GM12878 (cell line): Measurements from ENCODE around the gene PPP2R5A.

Source experiments
- CHD2 ChIP-seq: IDR thresholded peaks from 2 replicates; pipeline ENCODE4 v1.6.1; 2011; ENCODE audit warnings: low read depth, low read length, improper control_type of control experiment, borderline replicate concordance
- EGR1 ChIP-seq, 2 experiments: IDR thresholded peaks; 1 replicate in 1 of 2; 2 replicates in 1 of 2; pipeline ENCODE4 v1.6.1; 2011 to 2012; ENCODE audit warnings: low read depth in 2 of 2, low read length in 2 of 2, borderline replicate concordance in 1 of 2, mild to moderate bottlenecking in 1 of 2, moderate library complexity in 1 of 2
- EZH2 ChIP-seq: IDR thresholded peaks from 2 replicates; pipeline ENCODE4 v1.6.1; 2012; ENCODE audit warnings: low read depth, mild to moderate bottlenecking, control low read depth, inconsistent platforms, low read length, borderline replicate concordance; ENCODE audit not compliant: control insufficient read depth
- IRF4 ChIP-seq: IDR thresholded peaks from 2 replicates; pipeline ENCODE4 v1.6.1; 2011; ENCODE audit warnings: low read depth, low read length
- JUND ChIP-seq: IDR thresholded peaks from 2 replicates; pipeline ENCODE4 v1.6.1; 2012; ENCODE audit warnings: low read depth, mild to moderate bottlenecking, low read length, improper control_type of control experiment, moderate library complexity
- KDM1A ChIP-seq: fragments of 200-600 bp; sonication (generic); IDR thresholded peaks from 2 replicates; pipeline ENCODE4 v1.6.1; 2016; ENCODE audit warnings: borderline replicate concordance
- POLR2A ChIP-seq: IDR thresholded peaks from 2 replicates; pipeline ENCODE4 v1.6.1; 2011; ENCODE audit warnings: low read depth, mild to moderate bottlenecking, low read length
- POLR2AphosphoS5 ChIP-seq: IDR thresholded peaks from 2 replicates; pipeline ENCODE4 v1.6.1; 2011; ENCODE audit warnings: mild to moderate bottlenecking, low read length, inconsistent platforms
- RAD21 ChIP-seq: IDR thresholded peaks from 2 replicates; pipeline ENCODE4 v1.6.1; 2011; ENCODE audit warnings: mild to moderate bottlenecking, low read depth, low read length, moderate library complexity; ENCODE audit not compliant: insufficient read depth
- RFX5 ChIP-seq: IDR thresholded peaks from 2 replicates; pipeline ENCODE4 v1.6.1; 2011; ENCODE audit warnings: low read depth, low read length, improper control_type of control experiment
- ZNF274 ChIP-seq: IDR thresholded peaks from one replicate; pipeline ENCODE4 v1.8.0; 2011; ENCODE audit not compliant: insufficient read length, insufficient read depth
- TF ChIP-seq, protein P1 (sequence below), 3 experiments: IDR thresholded peaks in 2 of 3; conservative IDR thresholded peaks in 1 of 3; 2 replicates each; pipeline ENCODE4 v1.5.1; 2011; ENCODE audit warnings: low read depth in 3 of 3, low read length in 3 of 3, mild to moderate bottlenecking in 3 of 3, control low read depth in 2 of 3, moderate library complexity in 2 of 3, inconsistent platforms in 1 of 3, mixed read lengths in 1 of 3; ENCODE audit not compliant: control insufficient read depth in 2 of 3, insufficient read depth in 1 of 3; ENCODE audit errors: extremely low read depth in 1 of 3
- TF ChIP-seq, protein P2 (sequence below): IDR thresholded peaks from 2 replicates; pipeline ENCODE4 v1.6.1; 2011; ENCODE audit warnings: borderline replicate concordance, low read depth, mild to moderate bottlenecking, moderate library complexity, mixed read lengths, low read length; ENCODE audit not compliant: insufficient read depth; ENCODE audit errors: extremely low read length

GRCh38 chr1:212351588-212352362, 66.6 kb downstream of the PPP2R5A start:
- TF ChIP-seq JUND = no peak
- no peak for TF ChIP-seq IRF4
- no peak for TF ChIP-seq CHD2
- no peak for TF ChIP-seq RAD21
- TF ChIP-seq, protein P1, sequence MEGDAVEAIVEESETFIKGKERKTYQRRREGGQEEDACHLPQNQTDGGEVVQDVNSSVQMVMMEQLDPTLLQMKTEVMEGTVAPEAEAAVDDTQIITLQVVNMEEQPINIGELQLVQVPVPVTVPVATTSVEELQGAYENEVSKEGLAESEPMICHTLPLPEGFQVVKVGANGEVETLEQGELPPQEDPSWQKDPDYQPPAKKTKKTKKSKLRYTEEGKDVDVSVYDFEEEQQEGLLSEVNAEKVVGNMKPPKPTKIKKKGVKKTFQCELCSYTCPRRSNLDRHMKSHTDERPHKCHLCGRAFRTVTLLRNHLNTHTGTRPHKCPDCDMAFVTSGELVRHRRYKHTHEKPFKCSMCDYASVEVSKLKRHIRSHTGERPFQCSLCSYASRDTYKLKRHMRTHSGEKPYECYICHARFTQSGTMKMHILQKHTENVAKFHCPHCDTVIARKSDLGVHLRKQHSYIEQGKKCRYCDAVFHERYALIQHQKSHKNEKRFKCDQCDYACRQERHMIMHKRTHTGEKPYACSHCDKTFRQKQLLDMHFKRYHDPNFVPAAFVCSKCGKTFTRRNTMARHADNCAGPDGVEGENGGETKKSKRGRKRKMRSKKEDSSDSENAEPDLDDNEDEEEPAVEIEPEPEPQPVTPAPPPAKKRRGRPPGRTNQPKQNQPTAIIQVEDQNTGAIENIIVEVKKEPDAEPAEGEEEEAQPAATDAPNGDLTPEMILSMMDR (IDR thresholded peaks at IDR 0.05 in 2 of 3, conservative IDR thresholded peaks at IDR 0.05 in 1 of 3; ENCODE audit: control insufficient read depth in 2 of 3, extremely low read depth in 1 of 3, insufficient read depth in 1 of 3, low read depth in 3 of 3, low read length in 3 of 3) = no peak
- TF ChIP-seq ZNF274 = no peak
- no peak for TF ChIP-seq EGR1 (IDR thresholded peaks at IDR 0.05; ENCODE audit: borderline replicate concordance in 1 of 2, low read depth in 2 of 2, low read length in 2 of 2)
- no peak for TF ChIP-seq POLR2AphosphoS5
- TF ChIP-seq POLR2A = no peak
- TF ChIP-seq KDM1A = no peak
- TF ChIP-seq RFX5 = no peak
- no peak for TF ChIP-seq EZH2
- TF ChIP-seq, protein P2, sequence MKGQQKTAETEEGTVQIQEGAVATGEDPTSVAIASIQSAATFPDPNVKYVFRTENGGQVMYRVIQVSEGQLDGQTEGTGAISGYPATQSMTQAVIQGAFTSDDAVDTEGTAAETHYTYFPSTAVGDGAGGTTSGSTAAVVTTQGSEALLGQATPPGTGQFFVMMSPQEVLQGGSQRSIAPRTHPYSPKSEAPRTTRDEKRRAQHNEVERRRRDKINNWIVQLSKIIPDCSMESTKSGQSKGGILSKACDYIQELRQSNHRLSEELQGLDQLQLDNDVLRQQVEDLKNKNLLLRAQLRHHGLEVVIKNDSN = no peak
